Measurements from ENCODE around the gene STK4. TPM values are rescaled to one million over a fixed set of nuclear protein-coding genes. Genes with fewer than 3 reads are reported as not detected.

The STK4 gene
- total and polyA plus RNA-seq, 2 of the 8 experiments (the other 6 are each of a cell fraction or from before 2014, with no cell fraction given): 12.0 to 34.3 TPM

- no peak overlapping the region for H3K4ac ChIP-seq (replicated peaks; ENCODE audit: insufficient read length, low read depth, low read length)
- no peaks in the 10 kb centered on the region for H4K20me1 ChIP-seq (replicated peaks in 1 of 2; ENCODE audit: control insufficient read depth in 1 of 2, insufficient read depth in 2 of 2, low read length in 2 of 2)
- H3K27ac ChIP-seq (ENCODE audit: low read depth, low read length): peak overlapping the region; percentile 57
- no peaks in the 10 kb centered on the region for H3K9me3 ChIP-seq (ENCODE audit: insufficient read depth in 2 of 2, low read depth in 1 of 2, low read length in 1 of 2)
- no peak overlapping the region for H3K9ac ChIP-seq (replicated peaks in 1 of 4; ENCODE audit: extremely low read depth in 1 of 4, low read depth in 3 of 4, low read length in 3 of 4)
- H3K79me2 ChIP-seq (ENCODE audit: control insufficient read depth in 1 of 2, insufficient read depth in 2 of 2, low read length in 2 of 2): no peaks in the 10 kb centered on the region
- POLR2A ChIA-PET (ENCODE audit: partially characterized antibody): no interaction called here
- H2BK120ac ChIP-seq (replicated peaks; ENCODE audit: low read depth, low read length): no peak overlapping the region
- no peak overlapping the region for H3K23ac ChIP-seq (ENCODE audit: insufficient read length)
- H3K23me2 ChIP-seq (ENCODE audit: low read depth, low read length): no peaks in the 10 kb centered on the region
- H3K18ac ChIP-seq (ENCODE audit: extremely low read depth, low read length): no peak overlapping the region
- no peaks in the 10 kb centered on the region for H3K27me3 ChIP-seq (replicated peaks in 1 of 4; ENCODE audit: control insufficient read depth in 3 of 4, extremely low read depth in 1 of 4, insufficient read depth in 3 of 4, low read length in 3 of 4)
- no peaks in the 10 kb centered on the region; a peak in 2 of 8 replicates for H3K36me3 ChIP-seq (ENCODE audit: control insufficient read depth in 2 of 4, insufficient read depth in 4 of 4, low read length in 3 of 4)
- H2BK15ac ChIP-seq (ENCODE audit: low read length): no peak overlapping the region
- no peak overlapping the region for H2BK12ac ChIP-seq (ENCODE audit: low read depth, low read length)
- peak; percentile 80 for FAIRE-seq
- H3K79me1 ChIP-seq (ENCODE audit: low read depth, low read length): no peaks in the 10 kb centered on the region; the same call in 1 of the 2 replicates
- H3K4me1 ChIP-seq (replicated peaks in 1 of 4; ENCODE audit: control insufficient read depth in 3 of 4, insufficient read depth in 4 of 4, low read length in 3 of 4): peaks cover 0 to 14% (median 2%) of the 10 kb centered on the region in 4 experiments; a peak in 3 of 7 replicates
- H4K8ac ChIP-seq (ENCODE audit: extremely low read depth, insufficient read depth, low read length): no peak overlapping the region
- no peak overlapping the region for H2BK5ac ChIP-seq (ENCODE audit: low read depth, low read length)
- no peak overlapping the region for H3K56ac ChIP-seq (replicated peaks; ENCODE audit: insufficient read length, low read depth, low read length)
- no peak overlapping the region for H2AFZ ChIP-seq (ENCODE audit: low read length)
- no peak overlapping the region for H3K14ac ChIP-seq (ENCODE audit: insufficient read length)
- H3K4me2 ChIP-seq (ENCODE audit: insufficient read depth in 1 of 2, low read depth in 2 of 2, low read length in 2 of 2): peak overlapping the region in 1 of 2 experiments; percentile 12; a peak in 2 of 4 replicates
- no peak for DNase-seq (ENCODE audit: low read depth in 1 of 2, low spot score in 2 of 2)
- peak overlapping the region in 1 of 4 experiments; percentile 11; a peak in 1 of 8 replicates for H3K4me3 ChIP-seq (ENCODE audit: extremely low read depth in 1 of 4, insufficient read depth in 2 of 4, low read depth in 3 of 4, low read length in 4 of 4)
- CTCF ChIA-PET (ENCODE audit: partially characterized antibody): interaction anchor here (0.6 to 15.3 kb wide), 10 partner anchors 9 to 191 kb away, joined by 3 to 233 read pairs (median 4); partner anchors contain the start of genes KCNS1 and TOMM34
- H2AK5ac ChIP-seq (ENCODE audit: low read depth, low read length): no peak overlapping the region
- no peak overlapping the region for H4K91ac ChIP-seq (replicated peaks; ENCODE audit: insufficient read length, low read length)
- no peak overlapping the region for H2BK20ac ChIP-seq (ENCODE audit: low read length)
- 27% methylated on average over 5 of the region's 5 CpGs; no CpG with 5 or more reads in 1 of the 2 experiments for WGBS, 2 experiments (ENCODE audit: extremely low coverage in 1 of 2, insufficient coverage in 1 of 2, insufficient read length in 1 of 2, insufficient replicate concordance in 2 of 2, low coverage in 1 of 2, low lambda C conversion rate in 2 of 2, missing lambda C conversion rate in 1 of 2)
- H4K5ac ChIP-seq (ENCODE audit: insufficient read length, low read depth, low read length): no peak overlapping the region
Measured at GRCh38 chr20:45041464-45042337, 75.4 kb downstream of the STK4 start.

Measured in H1 (cell line).